Gastroesophageal sphincter (tissue), 3 donors: Measurements from ENCODE around the gene NR1I2.

Experiments
- POLR2AphosphoS5 ChIP-seq: sonication (generic); formaldehyde crosslinking; IDR thresholded peaks from one replicate; pipeline ENCODE4 v1.6.1; 2017; ENCODE audit warnings: antibody characterized with exemption
- TF ChIP-seq, protein P1 (sequence below), 4 experiments: fragments of 200-600 bp in 2 of 4; fragments of 450-650 bp in 2 of 4; sonication (generic) in 1 of 4; IDR thresholded peaks; one replicate each; pipeline ENCODE4 v1.5.1; 2017 to 2019; ENCODE audit warnings: antibody characterized with exemption in 4 of 4, mild to moderate bottlenecking in 2 of 4, moderate library complexity in 2 of 4

- TF ChIP-seq, protein P1, sequence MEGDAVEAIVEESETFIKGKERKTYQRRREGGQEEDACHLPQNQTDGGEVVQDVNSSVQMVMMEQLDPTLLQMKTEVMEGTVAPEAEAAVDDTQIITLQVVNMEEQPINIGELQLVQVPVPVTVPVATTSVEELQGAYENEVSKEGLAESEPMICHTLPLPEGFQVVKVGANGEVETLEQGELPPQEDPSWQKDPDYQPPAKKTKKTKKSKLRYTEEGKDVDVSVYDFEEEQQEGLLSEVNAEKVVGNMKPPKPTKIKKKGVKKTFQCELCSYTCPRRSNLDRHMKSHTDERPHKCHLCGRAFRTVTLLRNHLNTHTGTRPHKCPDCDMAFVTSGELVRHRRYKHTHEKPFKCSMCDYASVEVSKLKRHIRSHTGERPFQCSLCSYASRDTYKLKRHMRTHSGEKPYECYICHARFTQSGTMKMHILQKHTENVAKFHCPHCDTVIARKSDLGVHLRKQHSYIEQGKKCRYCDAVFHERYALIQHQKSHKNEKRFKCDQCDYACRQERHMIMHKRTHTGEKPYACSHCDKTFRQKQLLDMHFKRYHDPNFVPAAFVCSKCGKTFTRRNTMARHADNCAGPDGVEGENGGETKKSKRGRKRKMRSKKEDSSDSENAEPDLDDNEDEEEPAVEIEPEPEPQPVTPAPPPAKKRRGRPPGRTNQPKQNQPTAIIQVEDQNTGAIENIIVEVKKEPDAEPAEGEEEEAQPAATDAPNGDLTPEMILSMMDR (IDR thresholded peaks at IDR 0.05) = no peak
- no peak for TF ChIP-seq POLR2AphosphoS5
Observed at GRCh38 chr3:119795849-119796248, 13.9 kb downstream of the NR1I2 start.
